Cardiac fibroblast (primary cell): ENCODE results near the gene GRK5.

Experiments
- DNase-seq, 2 donors: peaks; one replicate each; pipeline versions ENCODE4 v3.0.0 to v3.0.0-alpha.2; 2010; ENCODE audit warnings: low read depth in 2 of 2
- H3K4me3 ChIP-seq, 2 donors: replicated peaks in 1 of 2; 1 replicate in 1 of 2; 2 replicates in 1 of 2; pipeline ENCODE4 v1.5.1; 2011; ENCODE audit warnings: low read depth in 2 of 2, low read length in 2 of 2, mild to moderate bottlenecking in 2 of 2, moderate library complexity in 1 of 2
- CTCF ChIP-seq: IDR thresholded peaks from one replicate; pipeline ENCODE4 v1.5.1; 2011; ENCODE audit warnings: low read depth, mild to moderate bottlenecking, low read length, inconsistent platforms

GRK5 gene

GRCh38 chr10:119286983-119287633 is 79.7 kb downstream of the GRK5 start:
- no peak for TF ChIP-seq CTCF
- DNase-seq: no peak
- H3K4me3 ChIP-seq: no peak overlapping the region

- no peak for TF ChIP-seq CTCF
- H3K4me3 ChIP-seq: no peak overlapping the region
- DNase-seq: no peak
Measured at GRCh38 chr10:119288574-119289001, 81.2 kb downstream of the GRK5 start.

GRCh38 chr10:119289227-119289920 is 82.0 kb downstream of the GRK5 start:
- no peak overlapping the region for H3K4me3 ChIP-seq
- no peak for DNase-seq
- TF ChIP-seq CTCF: no peak

- DNase-seq: peak in 1 of 2 donors; percentile 41
Measured at GRCh38 chr10:119290301-119291048, 83.1 kb downstream of the GRK5 start.

GRCh38 chr10:119291223-119291900 is 84.0 kb downstream of the GRK5 start:
- no peak for DNase-seq
- no peak overlapping the region for H3K4me3 ChIP-seq
- TF ChIP-seq CTCF: no peak

More at GRCh38 chr10:119290301-119291048, 83.1 kb downstream of the GRK5 start:
- H3K4me3 ChIP-seq: no peak overlapping the region
- TF ChIP-seq CTCF: peak; percentile 28

GRCh38 chr10:119292968-119293760 is 85.8 kb downstream of the GRK5 start:
- no peak overlapping the region for H3K4me3 ChIP-seq
- DNase-seq: no peak
- TF ChIP-seq CTCF: no peak
